SJCRH30 (cell line): ENCODE results near the gene LUZP2. TPM values are rescaled to one million over a fixed set of nuclear protein-coding genes. Genes with fewer than 3 reads are reported as not detected.

Experiments
- DNase-seq, 2 experiments: peaks; one replicate each; pipeline ENCODE4 v3.0.0-alpha.2; 2015 to 2020
- H3K27ac ChIP-seq: fragments of 250-450 bp; sonication (Bioruptor Pico); 2 replicates; pipeline ENCODE4 v1.5.1; 2020; ENCODE audit warnings: mild to moderate bottlenecking, moderate library complexity
- H3K27me3 ChIP-seq: fragments of 250-450 bp; sonication (Bioruptor Pico); 2 replicates; pipeline ENCODE4 v1.5.1; 2020; ENCODE audit warnings: mild to moderate bottlenecking, moderate library complexity
- H3K36me3 ChIP-seq: fragments of 250-450 bp; sonication (Bioruptor Pico); 2 replicates; pipeline ENCODE4 v1.5.1; 2020; ENCODE audit warnings: mild to moderate bottlenecking, moderate library complexity
- H3K4me1 ChIP-seq: fragments of 250-450 bp; sonication (Bioruptor Pico); 2 replicates; pipeline ENCODE4 v1.5.1; 2020; ENCODE audit warnings: mild to moderate bottlenecking, moderate library complexity
- H3K4me3 ChIP-seq: fragments of 250-450 bp; sonication (Bioruptor Pico); 2 replicates; pipeline ENCODE4 v1.5.1; 2020; ENCODE audit warnings: mild to moderate bottlenecking, moderate library complexity
- H3K9me3 ChIP-seq: fragments of 250-450 bp; sonication (Bioruptor Pico); replicated peaks from 2 replicates; pipeline ENCODE4 v1.5.1; 2020; ENCODE audit warnings: mild to moderate bottlenecking, moderate library complexity
- total RNA-seq: library from RNA; depleted of rRNA; stranded (reverse); fragments of >200 nt; shearing (Covaris generic); gene quantifications from 2 replicates; pipeline ENCODE4 v1.2.3, GENCODE V29; 2014

Gene LUZP2
- total RNA-seq, 1 experiment from 2014 or later: 28.3 TPM

DNA sequence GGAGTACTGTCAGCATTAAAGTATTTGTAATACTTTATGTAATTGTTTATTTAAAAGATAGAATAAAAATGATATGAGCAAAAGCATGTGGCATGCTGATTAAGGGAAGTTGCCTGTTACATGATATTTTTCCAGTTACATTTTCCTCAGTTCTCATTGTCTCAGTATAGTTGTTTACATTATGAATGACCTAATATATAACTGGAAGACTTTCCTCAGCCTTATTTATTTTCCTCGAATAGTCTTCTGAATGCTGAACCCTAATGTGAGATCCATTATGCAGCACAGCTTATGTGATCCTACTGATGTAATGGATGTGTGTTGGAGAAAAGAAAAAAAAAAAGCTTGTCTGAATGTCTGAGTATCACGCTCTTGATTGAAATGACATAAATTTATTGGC, 95.5 kb downstream of the LUZP2 start:
- H3K27me3 ChIP-seq: no peaks in the 10 kb centered on the region
- H3K9me3 ChIP-seq: no peaks in the 10 kb centered on the region
- no peak overlapping the region for H3K27ac ChIP-seq
- no peaks in the 10 kb centered on the region for H3K36me3 ChIP-seq
- no peak for DNase-seq
- H3K4me1 ChIP-seq: no peaks in the 10 kb centered on the region
- H3K4me3 ChIP-seq: no peak overlapping the region

DNA sequence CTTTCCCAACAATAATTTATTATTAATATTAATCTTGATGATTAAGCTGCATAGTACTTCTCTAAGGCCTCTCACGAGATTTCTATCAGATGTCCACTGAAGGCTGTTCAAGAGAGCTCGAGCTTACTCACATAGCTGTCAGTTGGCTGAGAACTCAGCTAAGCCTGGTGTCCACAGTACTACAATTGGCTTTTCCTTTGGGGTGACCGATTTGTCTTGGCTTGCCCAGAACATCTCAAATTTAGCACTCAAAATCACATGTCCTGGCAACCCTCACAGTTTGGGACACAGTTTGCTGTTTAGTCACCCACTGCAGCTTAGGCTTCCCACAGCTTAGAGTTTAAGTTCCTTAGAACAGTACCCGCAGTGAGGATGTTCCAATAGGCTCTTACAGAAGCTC, 96.5 kb downstream of the LUZP2 start:
- Histone ChIP-seq H3K27me3 (no peaks in the 10 kb centered on the region), H3K27ac (no peak overlapping the region), H3K4me1 (no peaks in the 10 kb centered on the region), H3K9me3 (no peaks in the 10 kb centered on the region), H3K36me3 (no peaks in the 10 kb centered on the region), H3K4me3 (no peak overlapping the region)
- no peak for DNase-seq

- Histone ChIP-seq H3K27me3 (no peaks in the 10 kb centered on the region), H3K4me3 (no peak overlapping the region), H3K27ac (no peak overlapping the region), H3K36me3 (no peaks in the 10 kb centered on the region), H3K4me1 (no peaks in the 10 kb centered on the region), H3K9me3 (no peaks in the 10 kb centered on the region)
- no peak for DNase-seq
Observed at GRCh38 chr11:24594401-24594800, 97.5 kb downstream of the LUZP2 start.

DNA sequence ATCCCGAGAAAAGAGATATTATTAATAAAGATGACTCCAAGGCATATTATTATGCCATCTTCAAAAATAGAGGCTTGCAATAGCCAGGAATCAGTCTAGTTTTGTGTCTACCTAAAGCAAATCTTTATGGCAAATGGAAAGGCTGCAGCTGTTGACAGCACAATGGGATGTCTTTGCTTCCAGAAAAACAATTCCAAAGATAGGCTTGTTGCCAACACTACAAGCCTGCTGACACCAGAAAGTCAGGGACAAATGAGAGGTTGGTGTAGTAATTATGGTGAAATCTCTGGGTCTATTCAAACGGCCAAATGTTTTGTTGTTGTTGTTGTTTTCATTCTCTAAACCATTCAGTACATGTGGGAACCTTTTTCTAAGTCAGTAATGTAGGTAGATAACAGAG, 101.8 kb downstream of the LUZP2 start:
- no peaks in the 10 kb centered on the region for H3K4me1 ChIP-seq

GRCh38 chr11:24609192-24610119, 112.6 kb downstream of the LUZP2 start:
- H3K27ac ChIP-seq: no peak overlapping the region
- DNase-seq: no peak
- H3K27me3 ChIP-seq: no peaks in the 10 kb centered on the region
- no peaks in the 10 kb centered on the region for H3K36me3 ChIP-seq
- H3K9me3 ChIP-seq: no peaks in the 10 kb centered on the region
- no peaks in the 10 kb centered on the region for H3K4me1 ChIP-seq
- H3K4me3 ChIP-seq: no peak overlapping the region

More for the DNA sequence above, 101.8 kb downstream of the LUZP2 start:
- Histone ChIP-seq H3K27me3 (no peaks in the 10 kb centered on the region), H3K9me3 (no peaks in the 10 kb centered on the region), H3K36me3 (no peaks in the 10 kb centered on the region), H3K4me3 (no peak overlapping the region), H3K27ac (no peak overlapping the region)
- DNase-seq: peak in 1 of 2 experiments; percentile 33

DNA sequence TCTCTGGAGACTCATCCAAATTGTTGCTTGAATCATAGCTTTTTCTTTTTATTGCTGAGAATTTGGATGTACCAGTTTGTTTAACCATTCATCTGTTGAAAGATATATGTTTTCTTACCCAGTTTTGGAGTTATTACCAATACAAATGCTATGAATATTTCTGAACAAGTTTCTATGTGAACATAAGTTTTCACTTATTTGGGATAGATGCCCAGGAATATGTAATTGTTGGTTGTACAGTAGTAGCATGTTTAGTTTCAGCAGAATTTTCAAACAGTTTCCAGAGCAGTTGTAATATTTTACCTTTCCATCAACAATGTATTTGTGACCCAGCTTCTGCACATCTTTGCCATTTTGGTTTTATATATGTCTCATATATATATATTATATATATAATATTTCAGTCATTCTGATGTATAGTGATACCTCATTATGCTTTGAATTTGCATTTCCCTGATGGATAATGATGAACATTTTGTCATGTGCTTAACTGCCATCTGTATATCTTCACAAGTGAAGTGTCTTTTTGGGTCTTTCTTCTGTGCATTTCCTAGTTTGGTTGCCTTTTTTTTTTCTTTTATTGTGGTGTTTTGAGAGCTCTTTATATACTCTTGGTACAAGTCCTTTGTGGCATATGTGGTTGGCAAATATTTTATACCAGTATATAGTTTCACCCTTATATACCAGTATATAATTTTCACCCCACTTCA, 118.8 kb downstream of the LUZP2 start:
- no peaks in the 10 kb centered on the region for H3K9me3 ChIP-seq
- H3K4me3 ChIP-seq: no peak overlapping the region
- no peak for DNase-seq
- no peaks in the 10 kb centered on the region for H3K4me1 ChIP-seq
- no peaks in the 10 kb centered on the region for H3K36me3 ChIP-seq
- H3K27ac ChIP-seq: no peak overlapping the region
- no peaks in the 10 kb centered on the region for H3K27me3 ChIP-seq

GRCh38 chr11:24617856-24618255, 121.0 kb downstream of the LUZP2 start:
- H3K4me3 ChIP-seq: no peak overlapping the region
- no peak for DNase-seq
- no peaks in the 10 kb centered on the region for H3K27me3 ChIP-seq
- no peaks in the 10 kb centered on the region for H3K36me3 ChIP-seq
- no peak overlapping the region for H3K27ac ChIP-seq
- no peaks in the 10 kb centered on the region for H3K9me3 ChIP-seq
- H3K4me1 ChIP-seq: no peaks in the 10 kb centered on the region

GRCh38 chr11:24619900-24620299, 123.0 kb downstream of the LUZP2 start:
- H3K9me3 ChIP-seq: no peaks in the 10 kb centered on the region
- H3K27me3 ChIP-seq: no peaks in the 10 kb centered on the region
- H3K4me1 ChIP-seq: no peaks in the 10 kb centered on the region
- no peak for DNase-seq
- H3K4me3 ChIP-seq: no peak overlapping the region
- no peaks in the 10 kb centered on the region for H3K36me3 ChIP-seq
- H3K27ac ChIP-seq: no peak overlapping the region

GRCh38 chr11:24622262-24622661, 125.4 kb downstream of the LUZP2 start:
- no peaks in the 10 kb centered on the region for H3K9me3 ChIP-seq
- no peaks in the 10 kb centered on the region for H3K27me3 ChIP-seq
- H3K4me1 ChIP-seq: no peaks in the 10 kb centered on the region
- no peak overlapping the region for H3K4me3 ChIP-seq
- no peaks in the 10 kb centered on the region for H3K36me3 ChIP-seq
- no peak overlapping the region for H3K27ac ChIP-seq
- DNase-seq: peak in 1 of 2 experiments; percentile 14

DNA sequence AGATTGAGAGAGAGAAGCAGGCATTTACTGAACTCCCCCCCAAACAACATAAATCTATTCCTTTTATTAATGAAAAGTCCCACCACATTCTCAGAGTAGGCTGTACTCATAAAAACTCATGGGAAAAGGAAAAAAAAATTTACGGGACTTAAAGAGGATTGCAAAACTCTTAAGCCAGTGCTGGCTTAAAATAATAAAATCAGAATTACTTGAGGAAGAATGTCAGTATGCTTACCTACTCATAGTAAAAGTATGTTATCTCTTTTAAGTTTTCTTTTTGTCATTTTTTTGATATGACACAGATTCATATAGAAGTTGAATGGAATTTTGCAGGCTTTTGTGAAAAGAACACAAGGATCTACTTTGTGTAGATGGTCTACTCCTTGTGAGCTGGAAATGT, 126.3 kb downstream of the LUZP2 start:
- no peaks in the 10 kb centered on the region for H3K27me3 ChIP-seq
- H3K9me3 ChIP-seq: no peaks in the 10 kb centered on the region
- no peak overlapping the region for H3K27ac ChIP-seq
- no peaks in the 10 kb centered on the region for H3K4me1 ChIP-seq
- H3K4me3 ChIP-seq: no peak overlapping the region
- DNase-seq: no peak
- H3K36me3 ChIP-seq: no peaks in the 10 kb centered on the region

DNA sequence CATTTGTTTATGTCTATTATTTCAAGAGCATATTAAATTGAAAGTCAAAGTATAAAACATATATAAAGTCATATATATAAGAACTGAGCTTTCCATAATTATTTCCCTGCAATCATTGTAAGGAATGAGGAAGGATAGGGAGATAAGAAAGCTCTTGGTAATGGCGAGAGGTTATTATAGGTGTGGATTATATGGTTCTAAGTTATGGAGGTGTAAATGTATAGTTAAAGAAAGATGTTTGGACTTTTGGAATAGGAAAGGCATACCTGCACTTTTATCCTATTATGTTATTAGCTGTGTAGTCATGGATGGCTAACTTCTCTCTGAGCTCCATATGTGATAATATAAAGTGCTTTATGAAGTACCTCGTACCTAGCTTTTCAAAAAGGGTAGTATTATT, 127.6 kb downstream of the LUZP2 start:
- Histone ChIP-seq H3K9me3 (no peaks in the 10 kb centered on the region), H3K27ac (no peak overlapping the region), H3K27me3 (no peaks in the 10 kb centered on the region), H3K4me3 (no peak overlapping the region), H3K36me3 (no peaks in the 10 kb centered on the region), H3K4me1 (no peaks in the 10 kb centered on the region)
- no peak for DNase-seq

DNA sequence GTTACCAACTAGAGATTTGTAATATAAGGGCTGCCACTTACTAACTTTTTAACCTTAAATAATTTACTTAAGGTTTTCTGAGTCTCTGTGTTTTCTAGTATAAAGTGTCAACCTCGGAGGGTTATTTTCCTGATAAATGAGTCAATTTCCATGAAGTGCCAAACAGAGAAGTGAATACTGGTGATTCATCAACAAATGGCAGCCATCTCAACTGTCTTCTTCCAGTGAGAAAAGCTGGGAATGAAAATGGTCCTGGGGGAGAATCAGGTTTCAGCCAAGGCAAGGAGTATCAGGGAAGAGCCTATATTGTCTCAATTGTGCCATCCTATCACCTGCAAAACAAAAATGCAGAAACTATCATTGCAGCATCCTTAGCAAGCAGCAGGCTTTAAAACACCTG, 129.1 kb downstream of the LUZP2 start:
- H3K36me3 ChIP-seq: no peaks in the 10 kb centered on the region
- H3K9me3 ChIP-seq: no peaks in the 10 kb centered on the region
- no peak for DNase-seq
- no peaks in the 10 kb centered on the region for H3K4me1 ChIP-seq
- no peak overlapping the region for H3K27ac ChIP-seq
- no peak overlapping the region for H3K4me3 ChIP-seq
- no peaks in the 10 kb centered on the region for H3K27me3 ChIP-seq

- H3K27ac ChIP-seq: no peak overlapping the region
- no peaks in the 10 kb centered on the region for H3K4me1 ChIP-seq
- H3K27me3 ChIP-seq: no peaks in the 10 kb centered on the region
- no peaks in the 10 kb centered on the region for H3K36me3 ChIP-seq
- no peak overlapping the region for H3K4me3 ChIP-seq
- DNase-seq: no peak
- H3K9me3 ChIP-seq: no peaks in the 10 kb centered on the region
Observed at GRCh38 chr11:24628224-24628776, 131.4 kb downstream of the LUZP2 start.

GRCh38 chr11:24634606-24635160, 137.8 kb downstream of the LUZP2 start:
- no peak for DNase-seq

More at GRCh38 chr11:24634606-24635160, 137.8 kb downstream of the LUZP2 start:
- Histone ChIP-seq H3K4me3 (no peak overlapping the region), H3K36me3 (no peaks in the 10 kb centered on the region), H3K27ac (no peak overlapping the region), H3K9me3 (no peaks in the 10 kb centered on the region), H3K4me1 (no peaks in the 10 kb centered on the region), H3K27me3 (no peaks in the 10 kb centered on the region)
